HG03469 (cell line): ENCODE measurements around the gene ZC3HAV1.
"Not testable (repeated sequence)": the region's sequence is repeated elsewhere in the genome, so short reads cannot be mapped to it uniquely, and the experiment has no call there.

Experiments used
- ATAC-seq: cut with Tn5 transposase; IDR thresholded peaks from one replicate; pipeline ENCODE4 v1.9.1; 2021; ENCODE audit warnings: mild to moderate bottlenecking, moderate library complexity, moderate number of reproducible peaks; ENCODE audit not compliant: unreplicated experiment

ZC3HAV1 gene

GRCh38 chr7:139088268-139088667 lies 21.3 kb downstream of the ZC3HAV1 start:
- ATAC-seq: no peak

- ATAC-seq: no peak
These were observed 22.3 kb downstream of the ZC3HAV1 start for GRCh38 chr7:139087212-139087611.

GRCh38 chr7:139086454-139086853 lies 23.1 kb downstream of the ZC3HAV1 start:
- no peak for ATAC-seq

- no peak for ATAC-seq
These were observed 24.8 kb downstream of the ZC3HAV1 start for GRCh38 chr7:139084709-139085108.

- no peak for ATAC-seq
These were observed 27.9 kb downstream of the ZC3HAV1 start for GRCh38 chr7:139081584-139081983.

GRCh38 chr7:139080905-139081304 lies 28.6 kb downstream of the ZC3HAV1 start:
- ATAC-seq: no peak

- ATAC-seq: no peak
These were observed 29.7 kb downstream of the ZC3HAV1 start for GRCh38 chr7:139079861-139080260.

- ATAC-seq: no peak
These were observed 30.6 kb downstream of the ZC3HAV1 start for GRCh38 chr7:139078911-139079310.

- ATAC-seq: no peak
These were observed 31.1 kb downstream of the ZC3HAV1 start for GRCh38 chr7:139078399-139078798.

GRCh38 chr7:139077706-139078105 lies 31.8 kb downstream of the ZC3HAV1 start:
- not testable (repeated sequence) for ATAC-seq

GRCh38 chr7:139075871-139076686 lies 33.4 kb downstream of the ZC3HAV1 start:
- no peak for ATAC-seq

- ATAC-seq: peak; percentile 58
These were observed 34.4 kb downstream of the ZC3HAV1 start for GRCh38 chr7:139075031-139075652.

GRCh38 chr7:139072796-139073195 lies 36.7 kb downstream of the ZC3HAV1 start:
- no peak for ATAC-seq

- no peak for ATAC-seq
These were observed 37.8 kb downstream of the ZC3HAV1 start for GRCh38 chr7:139071680-139072079.

GRCh38 chr7:139068544-139069399 lies 40.7 kb downstream of the ZC3HAV1 start:
- ATAC-seq: no peak

- ATAC-seq: no peak
These were observed 43.2 kb downstream of the ZC3HAV1 start for GRCh38 chr7:139066315-139066714.

- no peak for ATAC-seq
These were observed 44.2 kb downstream of the ZC3HAV1 start for GRCh38 chr7:139065323-139065722.

- no peak for ATAC-seq
These were observed 48.1 kb downstream of the ZC3HAV1 start for GRCh38 chr7:139061416-139061815.

GRCh38 chr7:139060695-139061237 lies 48.8 kb downstream of the ZC3HAV1 start:
- ATAC-seq: no peak

- no peak for ATAC-seq
These were observed 49.6 kb downstream of the ZC3HAV1 start for GRCh38 chr7:139059905-139060304.

GRCh38 chr7:139058943-139059342 lies 50.6 kb downstream of the ZC3HAV1 start:
- no peak for ATAC-seq
